Osteoblast (primary cell): Measurements from ENCODE around the gene KCNQ1. TPM values are rescaled to one million over a fixed set of nuclear protein-coding genes. Genes with fewer than 3 reads are reported as not detected.

ENCODE experiments used
- DNase-seq: peaks from one replicate; pipeline ENCODE4 v3.0.0; 2011; ENCODE audit warnings: low spot score, mixed read lengths; ENCODE audit not compliant: insufficient read length; ENCODE audit errors: missing footprints
- H2AFZ ChIP-seq: 2 replicates; pipeline ENCODE4 v1.6.0; 2011; ENCODE audit warnings: mild to moderate bottlenecking, low read length
- H3K27ac ChIP-seq: 2 replicates; pipeline ENCODE4 v1.5.1; 2011; ENCODE audit warnings: mild to moderate bottlenecking, low read depth, low read length, moderate library complexity
- H3K27me3 ChIP-seq: 2 replicates; pipeline ENCODE4 v1.6.0; 2012; ENCODE audit warnings: mild to moderate bottlenecking, control low read depth, inconsistent platforms, low read length, moderate library complexity; ENCODE audit not compliant: insufficient read depth
- H3K36me3 ChIP-seq: 2 replicates; pipeline ENCODE4 v1.5.1; 2011; ENCODE audit warnings: mild to moderate bottlenecking, low read length, control low read depth, moderate library complexity; ENCODE audit not compliant: insufficient read depth
- H3K4me1 ChIP-seq: 2 replicates; pipeline ENCODE4 v1.5.1; 2011; ENCODE audit warnings: mild to moderate bottlenecking, low read length, control low read depth, moderate library complexity; ENCODE audit not compliant: insufficient read depth
- H3K4me2 ChIP-seq: 2 replicates; pipeline ENCODE4 v1.6.0; 2011; ENCODE audit warnings: mild to moderate bottlenecking, low read length; ENCODE audit not compliant: insufficient read depth
- H3K4me3 ChIP-seq: fragments of 200-600 bp; sonication (generic); 3 replicates; pipeline ENCODE4 v1.5.1; 2012; ENCODE audit warnings: mild to moderate bottlenecking, low read length, inconsistent platforms; ENCODE audit not compliant: insufficient read depth
- H3K79me2 ChIP-seq: 2 replicates; pipeline ENCODE4 v1.6.0; 2012; ENCODE audit warnings: mild to moderate bottlenecking, low read length, control low read depth, inconsistent platforms; ENCODE audit not compliant: insufficient read depth
- H3K9me3 ChIP-seq: 2 replicates; pipeline ENCODE4 v1.5.1; 2011; ENCODE audit warnings: low read depth, low read length, control low read depth
- H4K20me1 ChIP-seq: 2 replicates; pipeline ENCODE4 v1.6.0; 2012; ENCODE audit warnings: mild to moderate bottlenecking, low read length, control low read depth; ENCODE audit not compliant: insufficient read depth
- total RNA-seq: library from RNA; depleted of rRNA; stranded (reverse); fragments of >200 nt; gene quantifications from 2 replicates; pipeline ENCODE4 v1.2.3, GENCODE V29; 2012
- TF ChIP-seq, protein P1 (sequence below): IDR thresholded peaks from 2 replicates; pipeline ENCODE4 v1.5.1; 2011; ENCODE audit warnings: mild to moderate bottlenecking, low read depth, low read length, moderate library complexity; ENCODE audit errors: extremely low read depth

Gene KCNQ1
- total RNA-seq, 1 donor, result not detected

DNA sequence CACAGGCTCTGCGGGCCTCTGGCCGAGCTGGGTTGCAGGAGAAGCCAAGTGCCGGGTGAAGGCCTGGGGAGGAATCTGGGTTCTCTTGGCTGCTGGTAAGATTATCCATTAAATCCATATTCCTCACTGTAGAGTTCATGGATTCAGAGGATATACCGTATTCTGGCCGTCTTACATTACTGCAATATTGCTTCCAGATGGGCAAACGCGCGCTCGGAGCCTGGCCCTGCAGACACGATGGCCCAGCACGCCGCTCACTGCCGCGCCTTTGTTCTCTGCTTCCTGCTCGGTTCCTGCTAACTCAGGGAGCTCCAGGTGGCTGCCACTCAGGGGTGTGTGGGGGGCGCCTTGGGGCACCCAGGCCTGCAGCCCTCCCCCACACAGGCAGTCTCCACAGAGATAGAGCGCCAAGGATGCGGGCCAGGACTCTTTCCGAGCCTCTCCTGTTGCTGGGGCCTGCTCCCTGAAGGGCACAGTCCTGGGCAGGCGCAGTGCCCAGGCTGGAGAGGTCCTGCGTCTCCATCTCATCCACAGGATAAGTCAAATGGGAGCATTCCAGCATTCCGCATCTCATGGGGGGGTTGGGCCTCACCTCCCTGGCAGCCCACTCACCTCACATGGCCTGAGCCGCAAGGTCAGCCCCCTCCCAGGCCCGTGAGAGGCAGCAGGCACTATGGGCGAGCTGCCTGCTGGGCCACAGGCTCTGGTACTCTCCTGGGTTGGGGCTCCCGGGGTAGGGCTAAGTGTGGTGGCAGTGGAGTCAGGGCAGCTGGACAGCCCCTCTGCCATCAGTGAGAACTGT is 269.1 kb downstream of the KCNQ1 start:
- no peak overlapping the region for H3K4me3 ChIP-seq
- H3K27ac ChIP-seq, result no peak overlapping the region
- H3K4me1 ChIP-seq, result no peaks in the 10 kb centered on the region
- no peaks in the 10 kb centered on the region for H3K9me3 ChIP-seq
- no peaks in the 10 kb centered on the region for H4K20me1 ChIP-seq
- H3K36me3 ChIP-seq, result no peaks in the 10 kb centered on the region
- H3K4me2 ChIP-seq, result no peak overlapping the region
- no peak overlapping the region for H2AFZ ChIP-seq
- TF ChIP-seq, protein P1, sequence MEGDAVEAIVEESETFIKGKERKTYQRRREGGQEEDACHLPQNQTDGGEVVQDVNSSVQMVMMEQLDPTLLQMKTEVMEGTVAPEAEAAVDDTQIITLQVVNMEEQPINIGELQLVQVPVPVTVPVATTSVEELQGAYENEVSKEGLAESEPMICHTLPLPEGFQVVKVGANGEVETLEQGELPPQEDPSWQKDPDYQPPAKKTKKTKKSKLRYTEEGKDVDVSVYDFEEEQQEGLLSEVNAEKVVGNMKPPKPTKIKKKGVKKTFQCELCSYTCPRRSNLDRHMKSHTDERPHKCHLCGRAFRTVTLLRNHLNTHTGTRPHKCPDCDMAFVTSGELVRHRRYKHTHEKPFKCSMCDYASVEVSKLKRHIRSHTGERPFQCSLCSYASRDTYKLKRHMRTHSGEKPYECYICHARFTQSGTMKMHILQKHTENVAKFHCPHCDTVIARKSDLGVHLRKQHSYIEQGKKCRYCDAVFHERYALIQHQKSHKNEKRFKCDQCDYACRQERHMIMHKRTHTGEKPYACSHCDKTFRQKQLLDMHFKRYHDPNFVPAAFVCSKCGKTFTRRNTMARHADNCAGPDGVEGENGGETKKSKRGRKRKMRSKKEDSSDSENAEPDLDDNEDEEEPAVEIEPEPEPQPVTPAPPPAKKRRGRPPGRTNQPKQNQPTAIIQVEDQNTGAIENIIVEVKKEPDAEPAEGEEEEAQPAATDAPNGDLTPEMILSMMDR, result no peak
- H3K79me2 ChIP-seq, result no peaks in the 10 kb centered on the region
- peaks cover 41% of the 10 kb centered on the region for H3K27me3 ChIP-seq
- no peak for DNase-seq

DNA sequence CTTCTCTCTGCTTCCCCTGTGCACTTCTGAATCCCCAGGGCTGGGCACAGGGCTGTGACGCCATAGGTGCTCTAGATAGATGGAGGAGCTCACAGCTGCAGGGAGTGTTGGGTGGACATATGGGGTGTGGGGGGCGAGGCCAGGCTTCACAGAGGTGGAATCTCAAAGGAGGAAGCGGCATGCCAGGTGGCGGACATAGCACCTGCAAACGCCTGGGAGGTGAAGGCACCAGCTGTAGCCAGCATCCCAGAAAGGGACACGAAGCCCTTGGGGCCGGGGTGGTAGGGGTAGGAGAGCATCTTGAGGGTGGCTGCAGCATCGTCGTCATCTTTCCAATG is 269.6 kb downstream of the KCNQ1 start:
- TF ChIP-seq, protein P1, result no peak
- H3K9me3 ChIP-seq, result no peaks in the 10 kb centered on the region
- H3K36me3 ChIP-seq, result no peaks in the 10 kb centered on the region
- no peak for DNase-seq
- H3K27ac ChIP-seq, result no peak overlapping the region
- H2AFZ ChIP-seq, result no peak overlapping the region
- no peak overlapping the region for H3K4me3 ChIP-seq
- no peaks in the 10 kb centered on the region for H3K79me2 ChIP-seq
- H3K4me2 ChIP-seq, result no peak overlapping the region
- no peaks in the 10 kb centered on the region for H4K20me1 ChIP-seq
- no peaks in the 10 kb centered on the region for H3K4me1 ChIP-seq
- peaks cover 37% of the 10 kb centered on the region for H3K27me3 ChIP-seq

DNA sequence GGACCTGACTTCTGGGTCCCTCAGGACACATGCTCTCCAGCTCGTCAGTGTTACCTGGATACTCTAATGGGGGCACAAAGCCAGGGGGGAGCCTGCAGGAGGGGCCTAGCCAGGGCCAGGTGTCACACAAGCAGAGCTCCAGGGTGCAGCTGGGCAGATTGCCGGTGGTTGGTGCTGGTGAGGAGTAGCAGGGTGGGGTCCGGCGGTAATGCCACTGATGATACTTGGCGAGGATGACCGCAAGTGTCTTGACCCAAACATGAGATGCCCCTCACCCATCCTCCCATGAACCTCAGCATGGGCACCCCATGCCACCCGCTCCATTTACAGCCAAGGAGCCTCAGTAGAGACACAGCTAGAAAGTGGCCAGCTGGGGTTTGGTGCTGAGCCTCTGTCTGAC is 270.1 kb downstream of the KCNQ1 start:
- TF ChIP-seq, protein P1, result no peak
- no peak overlapping the region for H3K4me3 ChIP-seq
- H3K27me3 ChIP-seq, result peaks cover 33% of the 10 kb centered on the region

DNA sequence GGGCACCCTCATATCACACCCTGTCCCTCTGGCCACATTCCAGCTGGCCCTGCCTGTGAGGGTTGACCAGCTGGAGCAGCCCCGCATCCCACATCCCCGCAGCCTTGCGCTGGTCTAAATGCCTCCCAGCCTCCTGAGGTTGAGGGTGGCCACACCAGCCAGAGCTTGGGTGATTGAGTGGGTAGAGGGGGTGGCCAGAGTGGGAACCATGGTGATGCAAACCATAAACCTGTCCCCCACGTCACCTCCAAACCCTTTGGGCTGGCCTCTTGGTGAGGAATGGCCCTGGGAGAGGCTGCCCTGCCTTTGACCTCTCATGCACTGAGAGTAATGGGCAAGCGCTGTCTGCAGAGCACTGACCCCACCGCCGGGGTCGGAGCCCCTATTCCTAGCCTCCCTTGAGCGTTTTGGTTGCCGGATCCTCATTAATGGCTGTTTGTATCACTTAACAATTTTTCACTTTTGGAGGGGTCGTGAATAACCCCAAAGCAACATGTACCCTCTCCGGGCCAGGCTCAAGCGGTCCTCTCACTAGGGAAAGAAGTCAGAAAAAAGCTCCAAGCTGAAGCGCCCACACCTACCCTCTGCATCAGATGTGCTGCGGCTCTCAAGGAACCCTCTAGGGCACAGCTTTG is 271.0 kb downstream of the KCNQ1 start:
- no peaks in the 10 kb centered on the region for H3K36me3 ChIP-seq
- H3K27me3 ChIP-seq, result peaks cover 34% of the 10 kb centered on the region
- no peak overlapping the region for H3K4me3 ChIP-seq
- TF ChIP-seq, protein P1, result no peak
- H3K4me2 ChIP-seq, result no peak overlapping the region
- H4K20me1 ChIP-seq, result no peaks in the 10 kb centered on the region
- H2AFZ ChIP-seq, result no peak overlapping the region
- H3K27ac ChIP-seq, result no peak overlapping the region
- no peaks in the 10 kb centered on the region for H3K4me1 ChIP-seq
- no peak for DNase-seq
- no peaks in the 10 kb centered on the region for H3K79me2 ChIP-seq
- H3K9me3 ChIP-seq, result no peaks in the 10 kb centered on the region

More for the DNA sequence above, 270.1 kb downstream of the KCNQ1 start:
- Histone ChIP-seq H3K36me3 (no peaks in the 10 kb centered on the region), H3K4me1 (no peaks in the 10 kb centered on the region), H2AFZ (no peak overlapping the region), H4K20me1 (no peaks in the 10 kb centered on the region), H3K9me3 (no peaks in the 10 kb centered on the region), H3K79me2 (no peaks in the 10 kb centered on the region), H3K4me2 (no peak overlapping the region), H3K27ac (no peak overlapping the region)
- DNase-seq, result no peak
